Stimulated activated CD4-positive, alpha-beta T cell treated with anti-CD3 and anti-CD28 coated beads, Interleukin-4, amount 100 ng/mL, for 4 hours (primary cell): ENCODE measurements around the gene APOBR.
A peak's percentile ranks its signal among the peaks of the same experiment; 100 is the strongest.
"Not testable (repeated sequence)": the region's sequence is repeated elsewhere in the genome, so short reads cannot be mapped to it uniquely, and the experiment has no call there.

ENCODE experiments used
- DNase-seq, 2 experiments: peaks; one replicate each; pipeline ENCODE4 v3.0.0-alpha.2; 2020

The APOBR gene, protein sequence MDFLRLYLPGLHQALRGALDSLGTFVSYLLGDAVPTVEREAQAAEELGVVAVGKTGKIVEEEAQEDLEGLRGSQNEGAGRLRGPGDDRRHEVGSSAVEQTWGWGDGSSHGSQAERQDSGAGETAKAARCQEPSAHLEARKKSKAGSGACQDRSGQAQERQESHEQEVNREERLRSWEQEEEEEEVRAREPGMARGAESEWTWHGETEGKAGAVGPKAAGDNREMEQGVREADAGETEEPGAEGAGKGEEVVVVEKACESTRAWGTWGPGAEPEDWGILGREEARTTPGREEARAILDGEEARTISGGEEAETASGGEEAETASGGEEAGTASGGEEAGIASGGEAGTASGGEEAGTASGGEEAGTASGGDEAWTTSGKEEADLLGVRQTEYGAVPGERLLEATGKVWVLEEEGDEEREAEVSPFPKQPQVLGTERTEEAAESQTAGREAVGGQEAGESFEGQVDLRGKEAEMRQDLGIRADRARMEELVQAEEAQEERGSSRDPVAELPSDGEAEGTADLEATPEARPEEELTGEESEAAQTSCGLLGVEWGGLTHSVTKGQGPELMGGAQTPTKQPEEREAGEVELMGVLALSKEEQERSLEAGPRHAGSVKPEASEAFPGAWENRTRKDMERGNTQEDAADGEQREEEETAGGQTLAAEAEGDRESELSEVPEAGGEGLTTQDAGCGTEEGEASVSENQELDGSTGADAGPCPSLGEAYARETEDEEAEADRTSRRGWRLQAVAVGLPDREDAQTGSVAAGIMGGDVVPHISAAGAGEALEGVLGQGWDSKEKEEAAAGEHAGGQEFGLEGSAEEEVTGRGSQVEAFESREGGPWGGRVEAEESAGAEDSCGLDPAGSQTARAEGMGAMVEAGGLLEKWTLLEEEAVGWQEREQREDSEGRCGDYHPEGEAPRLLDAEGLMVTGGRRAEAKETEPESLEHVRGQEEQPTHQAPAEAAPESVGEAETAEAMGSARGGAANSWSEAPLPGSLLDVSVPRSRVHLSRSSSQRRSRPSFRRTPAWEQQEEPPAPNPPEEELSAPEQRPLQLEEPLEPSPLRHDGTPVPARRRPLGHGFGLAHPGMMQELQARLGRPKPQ

GRCh38 chr16:28494121-28494851 is at the start of gene APOBR:
TSS of gene APOBR (plus strand) at chr16:28494643. CDS start at chr16:28494682, 39 bp downstream.
- peak; percentile 66 to 89 for DNase-seq

DNA sequence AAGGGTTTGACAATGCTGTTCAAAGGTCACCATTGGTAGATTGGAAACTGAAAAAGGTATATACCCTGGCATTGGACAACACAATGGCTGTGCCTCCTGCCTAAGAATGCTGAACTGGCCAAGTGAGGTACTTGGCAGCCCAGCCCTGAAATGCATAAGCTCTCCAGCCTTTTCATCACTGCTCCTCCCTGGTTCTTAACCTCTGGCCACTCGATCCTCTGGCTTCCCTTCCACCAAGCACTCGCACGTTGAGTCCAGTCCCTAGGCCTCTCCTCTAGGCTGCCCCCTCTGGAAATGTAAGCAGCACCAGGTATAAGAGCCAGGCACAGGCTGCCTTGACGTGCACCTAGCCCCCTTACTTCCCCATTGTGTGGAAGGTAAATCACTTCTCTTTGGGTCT is 48.1 kb upstream of the APOBR start:
- DNase-seq, result not testable (repeated sequence)

DNA sequence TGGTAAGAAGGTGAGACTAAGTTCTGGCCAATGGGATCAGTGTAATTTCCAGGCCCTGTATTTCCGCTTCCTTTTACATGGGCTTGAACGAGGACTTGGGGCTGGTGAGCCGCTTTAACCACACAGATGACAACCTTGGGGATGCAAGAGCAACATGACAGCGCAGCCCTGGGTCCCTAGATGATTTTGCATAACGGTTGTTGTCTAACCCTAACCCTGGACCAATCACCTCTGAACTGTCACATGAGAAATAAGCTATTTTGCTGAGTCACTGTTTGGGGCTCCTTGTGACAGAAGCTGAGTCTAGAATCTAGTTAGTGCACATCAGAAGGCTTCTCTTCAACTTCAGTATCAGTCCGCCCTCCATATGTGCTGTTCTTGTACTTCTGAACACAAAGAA is 47.4 kb upstream of the APOBR start:
- DNase-seq, result not testable (repeated sequence)

DNA sequence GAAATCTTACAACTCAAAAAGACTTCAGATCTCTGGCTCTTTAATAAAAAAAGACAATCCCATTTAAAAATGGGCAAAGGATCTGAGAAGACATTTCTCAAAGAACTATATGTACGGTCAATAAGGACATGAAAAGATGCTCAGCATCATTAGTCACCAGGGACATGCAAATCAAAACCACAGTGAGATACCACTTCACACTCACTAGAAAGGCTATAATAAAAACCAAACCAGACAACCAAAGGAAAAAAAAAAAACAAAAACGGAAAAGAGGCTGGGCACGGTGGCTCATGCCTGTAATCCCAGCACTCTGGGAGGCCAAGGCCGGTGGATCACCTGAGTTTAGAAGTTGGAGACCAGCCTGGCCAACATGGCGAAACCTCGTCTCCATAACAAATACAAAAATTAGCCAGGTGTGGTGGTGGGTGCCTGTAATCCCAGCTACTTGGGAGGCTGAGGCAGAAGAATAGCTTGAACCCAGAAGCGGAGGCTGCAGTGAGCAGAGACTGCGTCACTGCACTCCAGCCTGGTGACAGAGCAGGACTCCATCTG is 20.7 kb upstream of the APOBR start:
- no peak for DNase-seq

DNA sequence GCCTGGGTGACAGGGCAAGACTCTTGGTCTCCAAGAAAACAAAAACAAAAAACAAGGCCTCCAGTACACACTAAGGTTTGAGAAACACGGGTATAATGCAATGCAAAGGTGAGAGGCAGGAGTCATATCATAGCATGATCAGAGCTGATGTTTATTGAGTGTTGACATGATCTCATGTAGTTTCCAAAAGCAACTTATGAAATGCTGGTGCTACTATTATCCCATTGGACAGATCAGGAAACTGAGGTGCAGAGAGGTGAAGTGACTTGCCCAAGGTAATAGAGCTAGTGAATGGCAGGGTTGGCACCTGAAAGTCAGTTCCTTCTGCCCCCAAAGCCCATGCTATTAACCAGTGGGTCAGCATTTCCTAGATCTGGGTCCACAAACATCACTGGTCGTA is 19.2 kb upstream of the APOBR start:
- DNase-seq, result no peak

- no peak for DNase-seq
These were observed 17.0 kb upstream of the APOBR start for GRCh38 chr16:28477311-28477920.

GRCh38 chr16:28478506-28479180 is 15.8 kb upstream of the APOBR start:
- no peak for DNase-seq

DNA sequence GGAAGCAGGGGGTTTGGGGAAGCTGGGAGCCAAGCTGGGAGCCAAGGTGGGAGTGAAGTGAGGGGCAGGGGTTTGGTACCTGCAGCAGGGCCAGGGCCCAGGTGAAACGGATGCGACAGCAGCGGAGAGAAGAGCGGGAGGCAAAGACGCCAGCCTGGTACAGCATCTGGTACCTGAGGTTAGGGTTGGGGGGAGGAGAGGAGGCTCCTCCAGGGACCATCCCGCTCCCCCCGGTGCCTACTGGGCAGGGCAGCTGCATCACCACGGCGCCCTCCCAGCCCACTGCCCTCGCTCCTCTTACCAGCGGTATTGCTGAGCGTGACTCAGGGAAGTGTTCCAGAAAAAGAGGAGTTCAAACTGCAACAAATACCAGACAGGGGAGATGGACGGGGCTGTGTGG is 12.4 kb upstream of the APOBR start:
- DNase-seq, result no peak

DNA sequence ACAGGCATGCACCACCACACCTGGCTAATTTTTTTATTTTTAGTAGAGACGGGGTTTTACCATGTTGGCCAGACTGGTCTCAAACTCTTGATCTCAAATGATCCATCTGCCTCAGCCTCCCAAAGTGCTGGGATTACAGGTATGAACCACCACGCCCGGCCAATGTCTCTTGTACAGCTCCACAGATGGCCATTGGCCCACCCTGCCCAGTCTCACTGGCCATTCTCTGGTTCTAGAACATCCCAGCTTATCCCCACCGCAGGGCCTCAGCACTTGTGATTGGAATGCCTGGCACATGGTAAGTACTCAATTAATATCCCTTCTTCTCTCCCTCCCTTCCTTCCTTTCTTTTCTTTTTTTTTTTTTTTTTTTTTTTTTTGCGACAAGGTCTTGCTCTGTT is 11.1 kb upstream of the APOBR start:
- not testable (repeated sequence) for DNase-seq

DNA sequence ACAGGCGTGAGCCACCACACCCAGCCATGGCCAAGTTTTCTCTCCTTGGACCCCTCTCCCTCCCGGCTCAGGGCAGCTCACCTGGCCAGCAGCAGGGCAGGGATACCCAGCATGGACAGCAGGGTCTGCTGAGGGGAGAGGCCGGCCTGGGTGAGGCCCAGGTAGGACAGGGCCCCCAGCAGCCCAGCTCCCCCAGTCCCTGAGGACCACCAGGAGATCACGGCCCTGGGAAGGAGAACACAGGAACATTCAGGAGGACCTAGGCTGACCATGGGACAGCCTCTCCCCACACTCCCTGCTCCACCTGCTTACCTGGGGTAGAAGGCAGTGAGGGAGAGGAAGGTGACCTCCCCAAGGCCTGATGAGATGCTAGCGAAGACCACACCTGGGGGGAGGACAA is 8.2 kb upstream of the APOBR start:
- DNase-seq, result no peak

- no peak for DNase-seq
These were observed 3.0 kb upstream of the APOBR start for GRCh38 chr16:28491230-28491969.

DNA sequence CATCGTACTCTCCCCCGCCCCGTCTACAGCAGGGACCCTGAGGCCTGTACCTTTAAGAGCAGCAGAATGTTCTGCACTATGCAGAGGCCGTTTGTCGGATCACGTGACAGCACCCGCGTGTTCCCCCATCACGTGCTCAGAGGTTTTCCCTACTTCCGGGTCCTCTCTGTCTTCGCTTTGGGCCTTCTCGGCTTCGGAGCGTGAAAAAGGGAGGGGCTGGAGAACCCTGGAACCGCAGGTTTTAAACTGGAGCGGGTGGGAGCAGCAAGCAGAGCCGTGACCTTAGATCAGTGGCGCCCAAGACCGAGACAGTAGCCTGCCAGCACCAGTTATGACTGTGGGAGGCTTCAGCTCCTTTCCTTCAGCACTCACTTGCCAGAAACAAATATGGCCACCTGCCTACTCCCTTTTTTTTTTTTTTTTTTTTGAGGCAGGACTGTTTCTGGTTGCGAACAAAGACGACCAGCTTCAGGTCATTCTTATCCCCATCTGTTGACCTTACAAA is 2.4 kb upstream of the APOBR start, which contains the start of gene CLN3:
CLN3 (minus strand) TSS at position 105 of the 505 bp plus-strand sequence. CDS start 315 bp downstream, outside the sequence.
- DNase-seq, result peak; percentile 72 to 88

DNA sequence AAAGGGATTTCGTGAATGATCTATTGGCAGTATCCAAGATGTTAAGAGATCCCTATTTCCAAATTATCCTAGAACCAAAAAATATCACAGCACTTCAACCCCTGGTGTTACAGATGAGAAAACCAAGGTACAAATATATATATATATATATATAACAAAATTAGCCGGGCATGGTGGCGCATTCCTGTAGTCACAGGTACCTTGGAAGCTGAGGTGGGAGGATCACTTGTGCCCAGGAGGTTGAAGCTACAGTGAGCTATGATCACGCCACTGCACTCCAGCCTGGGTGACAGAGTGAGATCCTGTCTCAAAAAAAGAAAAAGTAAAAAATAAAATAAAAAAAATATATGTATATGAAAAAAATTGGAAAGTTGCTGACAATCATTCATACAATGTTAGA is 1.9 kb upstream of the APOBR start:
- DNase-seq, result no peak

DNA sequence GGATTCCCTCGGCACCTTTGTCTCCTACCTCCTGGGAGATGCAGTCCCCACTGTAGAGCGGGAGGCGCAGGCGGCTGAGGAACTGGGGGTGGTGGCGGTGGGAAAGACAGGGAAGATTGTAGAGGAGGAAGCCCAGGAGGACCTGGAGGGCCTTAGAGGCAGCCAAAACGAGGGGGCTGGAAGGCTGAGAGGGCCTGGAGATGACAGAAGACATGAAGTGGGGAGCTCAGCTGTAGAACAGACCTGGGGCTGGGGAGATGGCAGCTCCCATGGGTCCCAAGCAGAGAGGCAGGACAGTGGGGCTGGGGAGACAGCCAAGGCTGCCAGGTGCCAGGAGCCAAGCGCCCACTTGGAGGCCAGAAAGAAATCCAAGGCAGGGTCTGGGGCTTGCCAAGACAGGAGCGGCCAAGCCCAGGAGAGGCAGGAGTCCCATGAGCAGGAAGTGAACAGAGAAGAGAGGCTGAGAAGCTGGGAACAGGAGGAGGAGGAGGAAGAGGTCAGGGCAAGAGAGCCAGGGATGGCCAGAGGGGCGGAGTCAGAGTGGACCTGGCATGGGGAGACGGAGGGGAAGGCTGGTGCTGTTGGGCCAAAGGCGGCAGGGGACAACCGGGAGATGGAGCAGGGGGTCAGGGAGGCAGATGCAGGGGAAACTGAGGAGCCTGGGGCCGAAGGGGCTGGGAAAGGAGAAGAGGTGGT is 803 bp downstream of the APOBR start:
- DNase-seq, result no peak

DNA sequence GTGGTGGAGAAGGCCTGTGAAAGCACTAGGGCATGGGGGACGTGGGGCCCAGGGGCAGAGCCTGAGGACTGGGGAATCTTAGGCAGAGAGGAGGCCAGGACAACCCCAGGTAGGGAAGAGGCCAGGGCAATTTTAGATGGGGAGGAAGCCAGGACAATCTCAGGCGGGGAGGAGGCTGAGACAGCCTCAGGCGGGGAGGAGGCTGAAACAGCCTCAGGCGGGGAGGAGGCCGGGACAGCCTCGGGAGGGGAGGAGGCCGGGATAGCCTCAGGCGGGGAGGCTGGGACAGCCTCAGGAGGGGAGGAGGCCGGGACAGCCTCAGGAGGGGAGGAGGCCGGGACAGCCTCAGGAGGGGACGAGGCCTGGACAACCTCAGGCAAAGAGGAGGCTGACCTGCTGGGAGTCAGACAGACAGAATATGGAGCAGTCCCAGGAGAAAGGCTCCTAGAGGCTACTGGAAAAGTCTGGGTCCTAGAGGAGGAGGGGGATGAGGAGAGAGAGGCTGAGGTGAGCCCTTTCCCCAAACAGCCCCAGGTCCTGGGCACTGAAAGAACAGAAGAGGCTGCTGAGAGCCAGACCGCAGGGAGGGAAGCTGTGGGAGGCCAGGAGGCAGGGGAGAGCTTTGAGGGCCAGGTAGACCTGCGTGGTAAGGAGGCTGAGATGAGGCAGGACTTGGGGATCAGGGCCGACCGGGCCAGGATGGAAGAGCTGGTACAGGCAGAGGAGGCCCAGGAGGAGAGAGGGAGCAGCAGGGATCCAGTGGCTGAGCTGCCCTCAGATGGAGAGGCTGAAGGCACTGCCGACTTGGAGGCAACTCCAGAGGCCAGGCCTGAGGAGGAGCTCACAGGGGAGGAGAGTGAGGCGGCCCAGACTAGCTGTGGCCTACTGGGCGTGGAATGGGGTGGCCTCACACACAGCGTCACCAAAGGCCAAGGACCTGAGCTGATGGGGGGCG is 1.6 kb downstream of the APOBR start:
- DNase-seq, result no peak

- DNase-seq, result no peak
These were observed 2.4 kb downstream of the APOBR start for GRCh38 chr16:28496844-28497243.

DNA sequence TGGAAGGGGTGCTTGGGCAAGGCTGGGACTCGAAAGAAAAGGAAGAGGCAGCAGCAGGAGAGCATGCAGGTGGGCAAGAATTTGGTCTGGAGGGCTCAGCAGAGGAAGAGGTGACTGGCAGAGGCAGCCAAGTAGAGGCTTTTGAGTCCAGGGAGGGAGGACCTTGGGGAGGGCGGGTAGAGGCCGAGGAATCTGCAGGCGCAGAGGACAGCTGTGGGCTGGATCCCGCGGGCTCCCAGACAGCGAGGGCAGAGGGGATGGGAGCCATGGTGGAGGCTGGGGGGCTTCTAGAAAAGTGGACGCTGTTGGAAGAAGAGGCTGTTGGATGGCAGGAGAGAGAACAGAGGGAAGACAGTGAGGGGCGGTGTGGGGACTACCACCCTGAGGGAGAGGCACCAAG is 2.9 kb downstream of the APOBR start:
- DNase-seq, result no peak

DNA sequence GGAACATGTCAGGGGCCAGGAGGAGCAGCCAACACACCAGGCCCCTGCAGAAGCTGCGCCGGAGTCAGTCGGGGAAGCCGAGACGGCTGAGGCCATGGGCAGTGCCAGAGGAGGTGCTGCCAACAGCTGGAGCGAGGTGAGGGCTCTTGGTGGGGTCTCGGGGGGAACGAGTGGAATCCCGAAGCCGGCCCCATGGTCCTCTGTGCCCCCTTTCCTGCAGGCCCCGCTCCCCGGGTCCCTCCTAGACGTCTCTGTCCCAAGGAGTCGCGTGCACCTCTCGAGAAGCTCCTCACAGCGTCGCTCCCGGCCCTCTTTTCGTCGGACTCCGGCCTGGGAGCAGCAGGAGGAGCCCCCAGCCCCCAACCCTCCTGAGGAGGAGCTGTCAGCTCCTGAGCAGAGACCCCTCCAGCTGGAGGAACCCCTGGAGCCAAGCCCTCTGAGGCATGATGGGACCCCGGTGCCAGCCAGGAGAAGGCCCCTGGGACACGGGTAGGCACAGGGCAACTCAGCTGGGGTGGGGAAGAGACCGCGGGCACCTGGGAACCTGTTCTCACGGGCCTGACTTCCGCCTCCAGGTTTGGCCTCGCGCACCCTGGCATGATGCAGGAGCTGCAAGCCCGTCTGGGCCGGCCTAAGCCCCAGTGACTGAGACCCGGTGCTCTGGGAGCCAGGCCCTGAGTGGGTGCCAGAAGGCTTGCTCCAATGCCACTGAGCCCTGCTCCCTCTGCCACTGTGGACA is 3.6 kb downstream of the APOBR start:
- DNase-seq, result no peak
